Calu3 (cell line): Measurements from ENCODE around the gene GPR146. TPM values are rescaled to one million over a fixed set of nuclear protein-coding genes. Genes with fewer than 3 reads are reported as not detected.

Source experiments
- Bru-seq: library from RNA; stranded (reverse); fragments of 400-500 nt; gene quantifications from one replicate; lab custom pipeline; 2021; lab: Mats Ljungman, UMichigan
- BruChase-seq, 2 experiments: library from RNA; stranded (reverse); fragments of 400-500 nt; gene quantifications; one replicate each; lab custom pipeline; 2021; lab: Mats Ljungman, UMichigan
- BruUV-seq: library from RNA; stranded (reverse); fragments of 400-500 nt; replicated peaks from 2 replicates; lab custom pipeline; 2021; lab: Mats Ljungman, UMichigan
- CTCF ChIA-PET: fragments of 300-600 bp; sonication (Branson Sonifier 250); formaldehyde crosslinking; loops from one replicate; lab custom pipeline; 2022; ENCODE audit warnings: antibody characterized with exemption; lab: Charles Lee
- DNase-seq: peaks from one replicate; pipeline ENCODE4 v3.0.0; 2022
- H3K27ac Mint-ChIP-seq: one replicate; pipeline ENCODE4 v1.8.0; 2022; ENCODE audit warnings: mixed read lengths; ENCODE audit not compliant: unreplicated experiment
- H3K27me3 Mint-ChIP-seq: one replicate; pipeline ENCODE4 v1.8.0; 2022; ENCODE audit warnings: mixed read lengths; ENCODE audit not compliant: unreplicated experiment
- H3K36me3 Mint-ChIP-seq: one replicate; pipeline ENCODE4 v1.8.0; 2022; ENCODE audit warnings: mild to moderate bottlenecking, moderate library complexity, mixed read lengths; ENCODE audit not compliant: insufficient read depth, unreplicated experiment
- H3K4me1 Mint-ChIP-seq: one replicate; pipeline ENCODE4 v1.8.0; 2022; ENCODE audit warnings: mild to moderate bottlenecking, low read depth, mixed read lengths; ENCODE audit not compliant: unreplicated experiment
- H3K4me3 Mint-ChIP-seq: one replicate; pipeline ENCODE4 v1.8.0; 2022; ENCODE audit warnings: mild to moderate bottlenecking, low read depth, moderate library complexity, mixed read lengths; ENCODE audit not compliant: unreplicated experiment
- H3K9me3 Mint-ChIP-seq: one replicate; pipeline ENCODE4 v1.8.0; 2022; ENCODE audit warnings: low read depth, mixed read lengths; ENCODE audit not compliant: unreplicated experiment
- CTCF ChIP-seq: fragments of 200-600 bp; IDR thresholded peaks from one replicate; pipeline ENCODE4 v1.8.0; 2022; ENCODE audit warnings: antibody characterized with exemption; ENCODE audit not compliant: unreplicated experiment
- intact Hi-C: fragments of 100-400 bp; cut with micrococcal nuclease; formaldehyde crosslinking; loops from one replicate; pipeline ENCODE4 v1.10.0; 2022; ENCODE audit not compliant: unreplicated experiment
- long read RNA-seq: library from polyadenylated mRNA; stranded (forward); transcript quantifications from one replicate; pipeline ENCODE4 v2.0.0, GENCODE V29; 2022
- total RNA-seq: library from RNA; stranded (reverse); gene quantifications from 2 replicates; pipeline ENCODE4 v1.2.3, GENCODE V29; 2022

GPR146 gene
- total RNA-seq (0.66 and 1.8 TPM in 2 replicates), Bru-seq, nascent RNA (percentile 26 among the genes with signal in this experiment), BruChase-seq, experiment 1, labeled RNA remaining after a 6-hour chase (percentile 29 among the genes with signal in this experiment), BruChase-seq, experiment 2, labeled RNA remaining after a 2-hour chase (percentile 31 among the genes with signal in this experiment)
- long read RNA-seq, transcript GPR146-203 (2 exons, 1,053 nt) = major isoform, 5 of 7 reads
- long read RNA-seq, partial matches to known transcripts = 0 of 7 reads
- long read RNA-seq, other reads (novel, unspliced or antisense) = 1 of 7 reads

GRCh38 chr7:1044189-1045068 lies at the start of gene GPR146:
Gene GPR146 (plus strand): TSS chr7:1044546. CDS start chr7:1057516, 12,970 bp downstream.
- peak; percentile 100 for DNase-seq
- Mint-ChIP-seq H3K4me3 (peak within 1 kb of the TSS; percentile 62), H3K9me3 (no peaks in the 10 kb centered on the region), H3K27ac (peak within 1 kb of the TSS; percentile 81), H3K27me3 (no peaks in the 10 kb centered on the region), H3K4me1 (peaks cover 42% of the 10 kb centered on the region), H3K36me3 (peaks cover 24% of the 10 kb centered on the region)
- BruUV-seq = no TSS peak
- TF ChIP-seq CTCF = peak; percentile 66
- intact Hi-C loops = no loop called here
- CTCF ChIA-PET = interaction anchor here (0.7 to 3.0 kb wide), 5 partner anchors 8 to 52 kb away, joined by 3 to 17 read pairs (median 4); no protein-coding TSS in a partner anchor

GRCh38 chr7:994592-995308 lies 49.6 kb upstream of the GPR146 start:
- H3K4me1 Mint-ChIP-seq = peaks cover 9% of the 10 kb centered on the region
- no peaks in the 10 kb centered on the region for H3K9me3 Mint-ChIP-seq
- peaks cover 53% of the 10 kb centered on the region for H3K36me3 Mint-ChIP-seq
- DNase-seq = no peak
- intact Hi-C loops = no loop called here
- no peak overlapping the region for H3K4me3 Mint-ChIP-seq
- H3K27ac Mint-ChIP-seq = no peak overlapping the region
- no peaks in the 10 kb centered on the region for H3K27me3 Mint-ChIP-seq
- BruUV-seq = no TSS peak
- CTCF ChIA-PET = interaction anchor here (1.0 to 4.4 kb wide), 3 partner anchors 63 to 181 kb away, joined by 4 to 153 read pairs (median 4); no protein-coding TSS in a partner anchor
- no peak for TF ChIP-seq CTCF

GRCh38 chr7:995571-995970 lies 48.8 kb upstream of the GPR146 start:
- BruUV-seq = no TSS peak
- intact Hi-C loops = no loop called here
- Mint-ChIP-seq H3K27me3 (no peaks in the 10 kb centered on the region), H3K4me3 (no peak overlapping the region), H3K27ac (no peak overlapping the region), H3K4me1 (peaks cover 9% of the 10 kb centered on the region), H3K36me3 (peaks cover 58% of the 10 kb centered on the region), H3K9me3 (no peaks in the 10 kb centered on the region)
- no peak for DNase-seq
- TF ChIP-seq CTCF = no peak
- CTCF ChIA-PET = interaction anchor here (4.4 kb wide), 1 partner anchor 71 kb away, joined by 153 read pairs; no protein-coding TSS in a partner anchor
